Chondrocyte (in vitro differentiated cells): Measurements from ENCODE around the gene GSE1. TPM values are rescaled to one million over a fixed set of nuclear protein-coding genes. Genes with fewer than 3 reads are reported as not detected.

ENCODE experiments used
- DNase-seq: peaks from one replicate; pipeline ENCODE4 v3.0.0; 2021; ENCODE audit warnings: mixed read lengths, low spot score
- H3K27ac Mint-ChIP-seq: one replicate; pipeline ENCODE4 v1.8.0; 2021; ENCODE audit warnings: mild to moderate bottlenecking, moderate library complexity, mixed read lengths; ENCODE audit not compliant: unreplicated experiment
- H3K27me3 Mint-ChIP-seq: 2 replicates; pipeline ENCODE4 v1.8.0; 2021; ENCODE audit warnings: low read depth, mixed read lengths
- H3K36me3 Mint-ChIP-seq: 2 replicates; pipeline ENCODE4 v1.8.0; 2021; ENCODE audit warnings: low read depth, mixed read lengths
- H3K4me1 Mint-ChIP-seq: 2 replicates; pipeline ENCODE4 v1.8.0; 2021; ENCODE audit warnings: low read depth, mild to moderate bottlenecking, mixed read lengths
- H3K4me3 Mint-ChIP-seq: one replicate; pipeline ENCODE4 v1.8.0; 2021; ENCODE audit warnings: mild to moderate bottlenecking, moderate library complexity, mixed read lengths; ENCODE audit not compliant: unreplicated experiment
- H3K9me3 Mint-ChIP-seq: 2 replicates; pipeline ENCODE4 v1.8.0; 2021; ENCODE audit warnings: low read depth, mixed read lengths
- CTCF ChIP-seq: fragments of 200-600 bp; sonication (generic); IDR thresholded peaks from 2 replicates; pipeline ENCODE4 v1.5.0; 2021; ENCODE audit warnings: antibody characterized with exemption, mild to moderate bottlenecking, moderate library complexity
- total RNA-seq: library from RNA; stranded (reverse); gene quantifications from 3 replicates; pipeline ENCODE4 v1.2.1, GENCODE V29; 2021

The GSE1 gene
- total RNA-seq, 1 donor from 2014 or later: 22.6 TPM

GRCh38 chr16:85715169-85716021 is 102.3 kb downstream of the GSE1 start:
- H3K36me3 Mint-ChIP-seq: peaks cover 6% of the 10 kb centered on the region
- peaks cover 7% of the 10 kb centered on the region for H3K9me3 Mint-ChIP-seq
- peaks cover 8% of the 10 kb centered on the region for H3K4me1 Mint-ChIP-seq
- H3K4me3 Mint-ChIP-seq: no peak overlapping the region
- no peak for TF ChIP-seq CTCF
- peaks cover 25% of the 10 kb centered on the region for H3K27me3 Mint-ChIP-seq
- no peak overlapping the region for H3K27ac Mint-ChIP-seq
- DNase-seq: no peak

GRCh38 chr16:85716022-85716679 is 103.0 kb downstream of the GSE1 start:
- Mint-ChIP-seq H3K9me3 (peaks cover 7% of the 10 kb centered on the region), H3K27me3 (peaks cover 21% of the 10 kb centered on the region), H3K4me1 (peaks cover 8% of the 10 kb centered on the region), H3K4me3 (no peak overlapping the region), H3K36me3 (peaks cover 6% of the 10 kb centered on the region), H3K27ac (no peak overlapping the region)
- no peak for DNase-seq
- no peak for TF ChIP-seq CTCF

GRCh38 chr16:85716680-85717038 is 103.5 kb downstream of the GSE1 start:
- peaks cover 6% of the 10 kb centered on the region for H3K36me3 Mint-ChIP-seq
- H3K27me3 Mint-ChIP-seq: peaks cover 21% of the 10 kb centered on the region
- H3K9me3 Mint-ChIP-seq: peaks cover 7% of the 10 kb centered on the region
- H3K27ac Mint-ChIP-seq: no peak overlapping the region
- no peak overlapping the region for H3K4me3 Mint-ChIP-seq
- TF ChIP-seq CTCF: no peak
- no peak for DNase-seq
- peaks cover 8% of the 10 kb centered on the region for H3K4me1 Mint-ChIP-seq

GRCh38 chr16:85717393-85718152 is 104.5 kb downstream of the GSE1 start:
- Mint-ChIP-seq H3K4me3 (no peak overlapping the region), H3K27ac (no peak overlapping the region), H3K4me1 (peaks cover 8% of the 10 kb centered on the region), H3K9me3 (peaks cover 2% of the 10 kb centered on the region), H3K27me3 (peaks cover 21% of the 10 kb centered on the region), H3K36me3 (peaks cover 3% of the 10 kb centered on the region)
- DNase-seq: no peak
- TF ChIP-seq CTCF: peak; percentile 86

GRCh38 chr16:85718153-85718477 is 105.0 kb downstream of the GSE1 start:
- no peak for DNase-seq
- H3K36me3 Mint-ChIP-seq: no peaks in the 10 kb centered on the region
- peaks cover 17% of the 10 kb centered on the region for H3K27me3 Mint-ChIP-seq
- H3K9me3 Mint-ChIP-seq: no peaks in the 10 kb centered on the region
- TF ChIP-seq CTCF: peak; percentile 8
- no peak overlapping the region for H3K4me3 Mint-ChIP-seq
- H3K4me1 Mint-ChIP-seq: peaks cover 8% of the 10 kb centered on the region
- no peak overlapping the region for H3K27ac Mint-ChIP-seq
